B cell (primary cell): ENCODE results near the gene ZFPL1. TPM values are rescaled to one million over a fixed set of nuclear protein-coding genes. Genes with fewer than 3 reads are reported as not detected.

ENCODE experiments used
- ATAC-seq: fragments of 200-7000 bp; cut with Tn5 transposase; one replicate; pipeline ENCODE4 v1.10.0; 2021; ENCODE audit warnings: low read depth, mild to moderate bottlenecking, moderate number of reproducible peaks, moderate library complexity
- CTCF ChIA-PET: fragments of 350-600 bp; sonication (Branson Sonifier 250); formaldehyde crosslinking; loops from one replicate; lab custom pipeline; 2021; ENCODE audit warnings: antibody characterized with exemption, inconsistent platforms; lab: Charles Lee
- POLR2A ChIA-PET: fragments of 350-600 bp; sonication (Branson Sonifier 250); formaldehyde crosslinking; loops from one replicate; lab custom pipeline; 2021; ENCODE audit warnings: antibody characterized with exemption; lab: Charles Lee
- DNase-seq: peaks from one replicate; pipeline ENCODE4 v3.0.0; 2013
- H2AFZ ChIP-seq: 2 replicates; pipeline ENCODE4 v1.6.1; 2012; ENCODE audit warnings: mild to moderate bottlenecking, low read depth, low read length; ENCODE audit not compliant: insufficient read depth, poor library complexity, severe bottlenecking
- H3K27ac ChIP-seq, 2 donors: 1 replicate in 1 of 2; 2 replicates in 1 of 2; pipeline ENCODE4 v1.5.1; 2012 to 2013; ENCODE audit warnings: low read length in 2 of 2, mild to moderate bottlenecking in 2 of 2, moderate library complexity in 1 of 2
- H3K27me3 ChIP-seq, 4 experiments: fragments of 200-600 bp in 1 of 4; sonication (generic) in 1 of 4; replicated peaks in 1 of 4; 1 replicate in 2 of 4; 2 replicates in 2 of 4; pipeline versions ENCODE4 v1.6.1 to v1.7.0; 2013 to 2016; ENCODE audit warnings: low read length in 3 of 4, mild to moderate bottlenecking in 2 of 4, mixed read lengths in 1 of 4, moderate library complexity in 1 of 4; ENCODE audit not compliant: insufficient read depth in 4 of 4, control insufficient read depth in 3 of 4; ENCODE audit errors: control extremely low read depth in 1 of 4
- H3K36me3 ChIP-seq, 2 experiments: replicated peaks in 1 of 2; 1 replicate in 1 of 2; 2 replicates in 1 of 2; pipeline versions ENCODE4 v1.6.1 to v1.7.1; 2013; ENCODE audit warnings: low read length in 1 of 2; ENCODE audit not compliant: insufficient read depth in 2 of 2, control insufficient read depth in 1 of 2; ENCODE audit errors: control extremely low read depth in 1 of 2, extremely low read depth in 1 of 2
- H3K4me1 ChIP-seq, 2 donors: fragments of 200-600 bp in 1 of 2; sonication (generic) in 1 of 2; 1 replicate in 1 of 2; 2 replicates in 1 of 2; pipeline versions ENCODE4 v1.5.1 to v1.6.1; 2013 to 2017; ENCODE audit warnings: low read length in 2 of 2; ENCODE audit not compliant: control insufficient read depth in 2 of 2, insufficient read depth in 2 of 2
- H3K4me2 ChIP-seq: replicated peaks from 2 replicates; pipeline ENCODE3; 2012; ENCODE audit warnings: mild to moderate bottlenecking, low read depth, low read length; ENCODE audit not compliant: poor library complexity, severe bottlenecking
- H3K4me3 ChIP-seq, 5 experiments: fragments of 200-600 bp in 1 of 5; sonication (generic) in 1 of 5; 1 replicate in 3 of 5; 2 replicates in 2 of 5; pipeline versions ENCODE4 v1.5.1 to v1.7.0; 2011 to 2016; ENCODE audit warnings: low read length in 4 of 5, mild to moderate bottlenecking in 4 of 5, low read depth in 2 of 5, control low read depth in 1 of 5, moderate library complexity in 1 of 5; ENCODE audit not compliant: insufficient read depth in 1 of 5; ENCODE audit errors: control extremely low read depth in 1 of 5, extremely low read depth in 1 of 5
- H3K79me2 ChIP-seq: fragments of 200-600 bp; sonication (generic); one replicate; pipeline ENCODE4 v1.6.0; 2016; ENCODE audit warnings: low read length; ENCODE audit not compliant: control insufficient read depth, insufficient read depth
- H3K9ac ChIP-seq: fragments of 200-600 bp; sonication (generic); 2 replicates; pipeline ENCODE4 v1.6.1; 2017; ENCODE audit warnings: mild to moderate bottlenecking, low read length, moderate library complexity
- H3K9me3 ChIP-seq, 3 donors: one replicate each; pipeline versions ENCODE4 v1.6.1 to v1.7.1; 2013; ENCODE audit warnings: low read length in 2 of 3; ENCODE audit not compliant: control insufficient read depth in 2 of 3, insufficient read depth in 1 of 3; ENCODE audit errors: control extremely low read depth in 1 of 3
- H4K20me1 ChIP-seq: 2 replicates; pipeline ENCODE4 v1.6.0; 2012; ENCODE audit warnings: mild to moderate bottlenecking, low read length; ENCODE audit not compliant: insufficient read depth, control insufficient read depth, poor library complexity, severe bottlenecking
- H3K27ac Mint-ChIP-seq: one replicate; pipeline ENCODE4 v1.8.0; 2021; ENCODE audit warnings: mixed read lengths
- H3K27me3 Mint-ChIP-seq: one replicate; pipeline ENCODE4 v1.8.0; 2021; ENCODE audit warnings: mixed read lengths
- H3K4me1 Mint-ChIP-seq: one replicate; pipeline ENCODE4 v1.8.0; 2021; ENCODE audit warnings: mixed read lengths
- H3K4me3 Mint-ChIP-seq: one replicate; pipeline ENCODE4 v1.8.0; 2021; ENCODE audit warnings: mixed read lengths
- H3K9me3 Mint-ChIP-seq: one replicate; pipeline ENCODE4 v1.8.0; 2022; ENCODE audit warnings: mixed read lengths; ENCODE audit not compliant: insufficient read depth
- CTCF ChIP-seq: fragments of 200-600 bp; IDR thresholded peaks from one replicate; pipeline ENCODE4 v1.8.0; 2022; ENCODE audit warnings: antibody characterized with exemption, mild to moderate bottlenecking
- EZH2 ChIP-seq: IDR thresholded peaks from 2 replicates; pipeline ENCODE4 v1.6.1; 2012; ENCODE audit warnings: borderline replicate concordance, low read depth, mild to moderate bottlenecking, moderate library complexity, low read length; ENCODE audit not compliant: insufficient read depth, poor library complexity, severe bottlenecking
- WGBS: methylation state at CpG from one replicate; pipeline ENCODE4 v1.1.5; 2013; ENCODE audit warnings: missing lambda C conversion rate; ENCODE audit not compliant: insufficient coverage; 5-methylcytosine and 5-hydroxymethylcytosine counted together
- intact Hi-C: fragments of 100-400 bp; cut with micrococcal nuclease; formaldehyde crosslinking; loops from one replicate; pipeline ENCODE4 v1.10.0; 2022
- polyA plus RNA-seq: library from polyadenylated mRNA; depleted of rRNA; stranded (reverse); fragments of >200 nt; gene quantifications from 2 replicates; pipeline ENCODE4 v1.2.3, GENCODE V29; 2012
- total RNA-seq, 2 donors: library from RNA; stranded (reverse); fragments of 120-200 nt in 1 of 2; gene quantifications; 1 replicate in 1 of 2; 2 replicates in 1 of 2; pipeline versions ENCODE4 v1.2.3 to v1.2.4, GENCODE V29; 2013 to 2022

The ZFPL1 gene
- total and polyA plus RNA-seq, 2 donors (not counting 1 experiment from before 2014, with no cell fraction given): 57.3 to 79.2 TPM

GRCh38 chr11:65086809-65087208 is 2.8 kb downstream of the ZFPL1 start:
- intact Hi-C loops: no loop called here
- no peaks in the 10 kb centered on the region for H3K27me3 Mint-ChIP-seq

DNA sequence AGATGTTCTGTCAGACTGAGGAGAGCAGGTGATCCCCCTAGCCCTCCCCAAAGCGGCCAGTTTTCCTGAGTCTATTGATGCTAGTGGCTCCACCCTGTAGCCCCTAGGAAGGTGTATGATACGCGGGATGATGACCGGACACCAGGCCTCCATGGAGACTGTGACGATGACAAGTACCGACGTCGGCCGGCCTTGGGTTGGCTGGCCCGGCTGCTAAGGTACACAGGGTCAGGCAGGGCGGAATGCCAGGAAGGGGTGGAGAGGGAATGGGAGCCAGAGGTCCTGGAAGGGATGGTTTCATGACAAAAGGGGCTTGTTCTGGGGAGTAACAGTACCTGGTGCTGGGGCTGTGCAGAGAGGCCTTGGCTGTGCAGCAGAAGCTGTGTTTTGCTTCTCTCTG is 3.2 kb downstream of the ZFPL1 start:
- Histone ChIP-seq H3K9ac (no peak overlapping the region), H3K79me2 (peaks cover 21% of the 10 kb centered on the region), H3K27ac (no peak overlapping the region), H3K4me3 (no peak overlapping the region), H4K20me1 (peaks cover 8% of the 10 kb centered on the region), H3K4me1 (peaks cover 12 to 19% of the 10 kb centered on the region in 2 donors), H2AFZ (no peak overlapping the region), H3K9me3 (no peaks in the 10 kb centered on the region), H3K36me3 (peaks cover 0 to 47% of the 10 kb centered on the region in 2 experiments), H3K4me2 (no peak overlapping the region), H3K27me3 (no peaks in the 10 kb centered on the region)
- Mint-ChIP-seq H3K9me3 (no peaks in the 10 kb centered on the region), H3K4me3 (no peak overlapping the region), H3K4me1 (peaks cover 28% of the 10 kb centered on the region), H3K27me3 (no peaks in the 10 kb centered on the region), H3K27ac (no peak overlapping the region)
- no peak for DNase-seq
- no peak for TF ChIP-seq CTCF
- no peak for TF ChIP-seq EZH2
- intact Hi-C loops: no loop called here
- WGBS: 96% methylated on average over 11 of the region's 11 CpGs
- POLR2A ChIA-PET: interaction anchor here (1.4 kb wide), 1 partner anchor 30 kb away, joined by 5 read pairs; the partner anchor contains the start of gene ZNHIT2
- CTCF ChIA-PET: no interaction called here
- ATAC-seq: no peak

More at GRCh38 chr11:65086809-65087208, 2.8 kb downstream of the ZFPL1 start:
- CTCF ChIA-PET: no interaction called here
- TF ChIP-seq EZH2 (no peak), CTCF (no peak)
- Histone ChIP-seq H3K27ac (no peak overlapping the region), H2AFZ (no peak overlapping the region), H3K4me2 (no peak overlapping the region), H3K4me3 (no peak overlapping the region), H3K4me1 (peaks cover 12 to 19% of the 10 kb centered on the region in 2 donors), H4K20me1 (peaks cover 8% of the 10 kb centered on the region), H3K9ac (no peak overlapping the region), H3K9me3 (no peaks in the 10 kb centered on the region), H3K36me3 (peaks cover 0 to 47% of the 10 kb centered on the region in 2 experiments), H3K27me3 (no peaks in the 10 kb centered on the region), H3K79me2 (peaks cover 21% of the 10 kb centered on the region)
- H3K4me1 Mint-ChIP-seq: peaks cover 28% of the 10 kb centered on the region
- H3K4me3 Mint-ChIP-seq: no peak overlapping the region
- no peak overlapping the region for H3K27ac Mint-ChIP-seq
- DNase-seq (no peak), ATAC-seq (no peak)
- H3K9me3 Mint-ChIP-seq: no peaks in the 10 kb centered on the region
- POLR2A ChIA-PET: interaction anchor here (1.2 to 1.4 kb wide), 2 partner anchors 30 to 175 kb away, joined by 3 to 5 read pairs; partner anchors contain the start of genes POLA2 and ZNHIT2
- WGBS: 89% methylated on average over 2 of the region's 9 CpGs
